ENCODE results near the gene GORASP1. TPM values are rescaled to one million over a fixed set of nuclear protein-coding genes. Genes with fewer than 3 reads are reported as not detected.

Gene GORASP1
- polyA plus RNA-seq, 3 donors, result 23.2 to 105 (median 31.2) TPM

- peaks cover 42 to 54% of the 10 kb centered on the region in 2 donors for H3K36me3 ChIP-seq (replicated peaks in 1 of 2; ENCODE audit: control insufficient read depth in 1 of 2, insufficient read depth in 2 of 2, low read length in 2 of 2)
- no peaks in the 10 kb centered on the region for H3K27me3 ChIP-seq (ENCODE audit: control insufficient read depth in 2 of 2, insufficient read depth in 2 of 2, low read length in 2 of 2)
- H2AFZ ChIP-seq (ENCODE audit: insufficient read depth, low read depth, low read length, poor library complexity, severe bottlenecking), result no peak overlapping the region
- WGBS (ENCODE audit: insufficient coverage), result 5% methylated on average over 8 of the region's 15 CpGs
- peak overlapping the region; percentile 98 for H3K4me2 ChIP-seq (replicated peaks; ENCODE audit: extremely low read depth, low read length, poor library complexity, severe bottlenecking)
- peaks cover 64% of the 10 kb centered on the region for H3K79me2 ChIP-seq (ENCODE audit: insufficient read depth, low read length)
- peaks cover 87 to 92% of the 10 kb centered on the region in 2 donors for H3K36me3 Mint-ChIP-seq
- H3K4me1 Mint-ChIP-seq, result peaks cover 76% of the 10 kb centered on the region
- H3K4me3 Mint-ChIP-seq, result peak overlapping the region; percentile 98 to 100
- H3K27ac Mint-ChIP-seq, result peak overlapping the region; percentile 94 to 99 (median 96)
- no peak for TF ChIP-seq CTCF (IDR thresholded peaks at IDR 0.05)
- peaks cover 100% of the 10 kb centered on the region for H4K20me1 ChIP-seq (ENCODE audit: insufficient read depth, low read length)
- peaks cover 73 to 83% of the 10 kb centered on the region in 2 donors for H3K4me1 ChIP-seq (ENCODE audit: control insufficient read depth in 1 of 2, insufficient read depth in 2 of 2, low read length in 2 of 2)
- H3K9me3 ChIP-seq (replicated peaks in 1 of 2; ENCODE audit: control insufficient read depth in 1 of 2, insufficient read depth in 1 of 2, low read length in 2 of 2), result no peaks in the 10 kb centered on the region
- peak overlapping the region; percentile 93 to 97 for H3K27ac ChIP-seq (ENCODE audit: low read depth in 1 of 2, low read length in 2 of 2)
- H3K9me3 Mint-ChIP-seq, result peaks cover 0 to 3% (median 0%) of the 10 kb centered on the region in 7 donors
- peak overlapping the region; percentile 4 to 83 (median 20) for H3K4me3 ChIP-seq (replicated peaks in 1 of 3; ENCODE audit: low read depth in 2 of 3, low read length in 3 of 3)
- DNase-seq, result peak; percentile 94 to 97 (median 95)
- H3K27me3 Mint-ChIP-seq (ENCODE audit: low read depth in 3 of 3), result peaks cover 0 to 3% (median 0%) of the 10 kb centered on the region in 3 donors
- intact Hi-C loops (cut with micrococcal nuclease), result loop anchor here in 1 of 2 donors (2.0 to 5.0 kb wide), 2 partner anchors 35 to 40 kb away; partner anchors contain the start of genes GORASP1 and TTC21A
- peak overlapping the region; percentile 68 for H3K9ac ChIP-seq (ENCODE audit: insufficient read depth, low read length, poor library complexity, severe bottlenecking)
These were observed 39.5 kb upstream of the GORASP1 start for GRCh38 chr3:39146611-39147591.

GRCh38 chr3:39146083-39146501 lies 38.7 kb upstream of the GORASP1 start:
- peaks cover 56% of the 10 kb centered on the region for H3K79me2 ChIP-seq (ENCODE audit: insufficient read depth, low read length)
- peak; percentile 77 to 89 (median 84) for DNase-seq
- H3K27me3 Mint-ChIP-seq (ENCODE audit: low read depth in 3 of 3), result peaks cover 0 to 3% (median 0%) of the 10 kb centered on the region in 3 donors

More at GRCh38 chr3:39146083-39146501, 38.7 kb upstream of the GORASP1 start:
- intact Hi-C loops (cut with micrococcal nuclease), result loop anchor here in 1 of 2 donors (2.0 to 5.0 kb wide), 2 partner anchors 36 to 39 kb away; partner anchors contain the start of genes GORASP1 and TTC21A
- Mint-ChIP-seq H3K27ac (peak overlapping the region; percentile 94 to 99 (median 96)), H3K9me3 (peaks cover 0 to 3% (median 0%) of the 10 kb centered on the region in 7 donors), H3K4me1 (peaks cover 78% of the 10 kb centered on the region), H3K4me3 (peak overlapping the region; percentile 98 to 100), H3K36me3 (peaks cover 84 to 95% of the 10 kb centered on the region in 2 donors)
- Histone ChIP-seq H3K9me3 (replicated peaks in 1 of 2; ENCODE audit: control insufficient read depth in 1 of 2, insufficient read depth in 1 of 2, low read length in 2 of 2) (no peaks in the 10 kb centered on the region), H3K4me1 (ENCODE audit: control insufficient read depth in 1 of 2, insufficient read depth in 2 of 2, low read length in 2 of 2) (peaks cover 73 to 83% of the 10 kb centered on the region in 2 donors), H3K36me3 (replicated peaks in 1 of 2; ENCODE audit: control insufficient read depth in 1 of 2, insufficient read depth in 2 of 2, low read length in 2 of 2) (peaks cover 42 to 60% of the 10 kb centered on the region in 2 donors), H2AFZ (ENCODE audit: insufficient read depth, low read depth, low read length, poor library complexity, severe bottlenecking) (no peak overlapping the region), H3K27me3 (ENCODE audit: control insufficient read depth in 2 of 2, insufficient read depth in 2 of 2, low read length in 2 of 2) (no peaks in the 10 kb centered on the region), H3K9ac (ENCODE audit: insufficient read depth, low read length, poor library complexity, severe bottlenecking) (peak overlapping the region; percentile 68), H3K27ac (ENCODE audit: low read depth in 1 of 2, low read length in 2 of 2) (peak overlapping the region; percentile 93 to 97), H3K4me3 (replicated peaks in 1 of 3; ENCODE audit: low read depth in 2 of 3, low read length in 3 of 3) (peak overlapping the region in 1 of 3 experiments; percentile 83), H3K4me2 (replicated peaks; ENCODE audit: extremely low read depth, low read length, poor library complexity, severe bottlenecking) (peak overlapping the region; percentile 98), H4K20me1 (ENCODE audit: insufficient read depth, low read length) (peaks cover 100% of the 10 kb centered on the region)
- TF ChIP-seq CTCF (IDR thresholded peaks at IDR 0.05), result peak; percentile 61
- 3% methylated on average over 8 of the region's 11 CpGs for WGBS (ENCODE audit: insufficient coverage)

Measured in CD14-positive monocyte (primary cell).